Right ventricle myocardium superior (tissue), 1 donor: ENCODE results near the gene DSCAM. TPM values are rescaled to one million over a fixed set of nuclear protein-coding genes. Genes with fewer than 3 reads are reported as not detected.
"Not testable (repeated sequence)": the region's sequence is repeated elsewhere in the genome, so short reads cannot be mapped to it uniquely, and the experiment has no call there.

Experiments
- ATAC-seq: fragments of 200-7000 bp; cut with Tn5 transposase; one replicate; pipeline ENCODE4 v1.9.1; 2020; ENCODE audit warnings: mild to moderate bottlenecking; ENCODE audit not compliant: poor library complexity
- DNase-seq: peaks from one replicate; pipeline ENCODE4 v3.0.0-alpha.2; 2020
- intact Hi-C: fragments of 100-400 bp; cut with DNase I; formaldehyde crosslinking; loops from one replicate; pipeline ENCODE4 v1.11.2; 2022
- total RNA-seq: library from RNA; stranded (reverse); fragmentation: NEBNext Ultra II Directional; extraction: Animal tissue kit (Norgen Biotek cat#: 25700); gene quantifications from one replicate; pipeline ENCODE4 v1.2.1, GENCODE V29; 2021
- donor health status: DM: no; HTN: yes; CAD: no; lungs with severe emphysema.

DSCAM gene
- total RNA-seq, 1 donor from 2014 or later, result not detected

DNA sequence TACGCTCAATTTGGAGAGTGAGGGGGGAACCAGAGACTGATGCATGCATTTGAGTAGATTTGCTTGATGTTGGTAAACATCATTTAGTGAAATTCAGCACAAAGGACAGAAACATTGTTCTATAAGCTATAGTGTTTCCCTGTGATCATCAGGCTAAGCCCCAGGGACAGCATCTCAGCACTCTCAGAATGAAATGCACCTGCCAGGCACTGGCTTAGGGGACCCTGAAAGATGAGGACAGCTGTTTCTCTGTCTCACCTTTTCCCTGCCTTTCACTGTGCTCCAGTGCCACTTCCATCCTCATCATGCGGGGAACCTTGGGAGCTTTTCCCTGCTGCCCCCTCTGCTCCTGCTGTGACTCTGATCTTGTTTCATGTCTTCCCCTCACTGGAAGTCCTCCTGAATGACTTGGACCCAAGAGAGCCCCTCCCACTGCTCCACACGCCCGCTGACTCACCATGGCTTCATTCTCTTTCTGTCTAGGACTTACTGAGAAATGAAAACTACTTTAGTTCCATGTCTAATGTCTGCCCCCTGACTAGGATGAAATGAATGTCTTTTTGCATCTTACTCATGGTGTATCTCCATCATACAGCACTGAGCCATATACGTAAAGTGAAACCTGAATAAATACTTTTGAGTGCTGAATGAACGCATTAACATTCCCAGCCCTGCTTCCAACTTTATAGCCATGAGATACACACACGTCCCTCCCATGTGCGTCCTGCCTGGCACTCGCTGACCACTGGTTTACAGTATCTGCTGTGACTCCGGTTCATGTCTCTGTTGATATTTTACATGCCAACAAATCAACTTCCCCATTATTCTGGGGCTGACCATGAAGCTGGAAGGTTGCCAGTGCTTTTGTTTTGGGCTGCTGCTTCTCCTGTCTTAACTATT, 797.7 kb downstream of the DSCAM start:
- no peak for DNase-seq
- intact Hi-C loops, result loop anchor here (10.0 kb wide), 1 partner anchor 244 kb away; no protein-coding TSS in a partner anchor
- no peak for ATAC-seq

DNA sequence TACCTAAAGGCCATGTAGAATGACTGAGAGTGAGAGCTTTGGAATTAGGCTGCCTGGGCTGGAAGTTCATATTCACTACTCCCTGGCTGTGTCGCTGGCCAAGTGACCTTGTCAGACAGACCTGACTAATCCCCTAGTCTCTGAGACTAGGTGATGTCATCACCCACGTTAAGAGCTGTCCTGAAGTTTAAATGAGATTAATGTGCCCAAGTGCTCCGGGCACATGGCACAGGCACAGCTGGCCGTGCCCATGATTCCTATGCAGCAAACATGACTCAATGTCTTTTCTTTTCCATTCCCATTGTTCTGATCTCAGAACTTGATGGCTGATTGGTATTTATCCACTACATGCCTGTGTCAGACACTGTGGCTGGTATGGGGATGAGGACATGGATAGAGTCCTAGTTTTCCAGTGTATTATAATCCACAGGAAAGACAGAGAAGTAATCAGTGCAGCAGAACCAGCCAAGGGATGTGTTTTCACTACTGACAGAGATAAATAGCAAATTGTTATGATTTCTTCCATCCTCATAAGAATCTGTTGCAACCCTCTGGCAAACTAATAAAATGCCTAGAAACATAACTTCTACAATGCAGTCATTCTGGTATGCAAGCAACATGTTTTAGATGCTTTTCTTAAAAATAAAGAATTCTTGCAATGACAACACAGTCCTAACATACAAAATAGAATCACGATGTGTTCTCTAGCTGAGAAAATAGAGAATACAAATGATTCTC, 798.8 kb downstream of the DSCAM start:
- intact Hi-C loops, result loop anchor here (10.0 kb wide), 1 partner anchor 243 kb away; no protein-coding TSS in a partner anchor
- ATAC-seq, result peak; percentile 30
- DNase-seq, result no peak

DNA sequence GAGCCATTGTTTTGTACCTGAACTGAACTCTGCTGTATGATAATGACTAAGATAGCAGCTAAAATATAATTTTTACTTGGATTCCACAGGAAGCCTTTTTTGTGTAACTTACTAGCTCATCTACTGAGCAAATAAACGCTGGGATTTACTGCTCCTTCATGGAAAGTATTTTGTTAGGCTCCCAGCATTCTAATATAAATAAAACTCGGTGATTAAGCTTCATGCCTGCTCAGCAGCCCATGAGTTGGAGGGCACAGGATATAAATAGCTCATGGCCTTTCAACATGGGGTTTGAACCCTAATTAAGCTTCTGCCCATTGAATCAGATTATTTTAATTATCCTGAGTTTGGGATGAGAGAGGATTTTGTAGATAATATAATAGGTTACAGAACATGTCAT, 799.7 kb downstream of the DSCAM start:
- DNase-seq (no peak), ATAC-seq (no peak)
- intact Hi-C loops, result loop anchor here (10.0 kb wide), 1 partner anchor 242 kb away; no protein-coding TSS in a partner anchor

DNA sequence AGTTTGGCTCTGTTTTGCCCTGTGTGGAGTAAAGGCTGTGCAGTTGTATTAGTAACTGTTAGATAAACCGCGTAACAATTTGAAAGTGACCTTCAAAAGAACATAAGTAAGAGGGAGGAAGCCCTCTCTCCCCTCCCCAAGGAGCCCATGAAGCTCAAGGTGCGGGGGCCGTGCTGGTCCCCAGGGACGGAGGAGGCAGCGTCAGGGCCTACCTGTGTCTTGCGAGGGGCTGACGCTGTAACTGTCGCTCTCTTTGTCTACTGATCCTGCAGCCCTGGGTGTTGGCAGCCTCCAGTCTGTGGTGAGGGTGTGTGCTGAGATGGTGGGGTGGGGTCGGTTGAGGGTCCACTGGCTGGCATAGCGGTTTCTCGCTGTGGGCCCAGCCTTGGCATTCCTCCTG, 803.1 kb downstream of the DSCAM start:
- ATAC-seq (no peak), DNase-seq (no peak)
- intact Hi-C loops, result loop anchor here (2.0 to 10.0 kb wide), 2 partner anchors 73 to 239 kb away; no protein-coding TSS in a partner anchor

DNA sequence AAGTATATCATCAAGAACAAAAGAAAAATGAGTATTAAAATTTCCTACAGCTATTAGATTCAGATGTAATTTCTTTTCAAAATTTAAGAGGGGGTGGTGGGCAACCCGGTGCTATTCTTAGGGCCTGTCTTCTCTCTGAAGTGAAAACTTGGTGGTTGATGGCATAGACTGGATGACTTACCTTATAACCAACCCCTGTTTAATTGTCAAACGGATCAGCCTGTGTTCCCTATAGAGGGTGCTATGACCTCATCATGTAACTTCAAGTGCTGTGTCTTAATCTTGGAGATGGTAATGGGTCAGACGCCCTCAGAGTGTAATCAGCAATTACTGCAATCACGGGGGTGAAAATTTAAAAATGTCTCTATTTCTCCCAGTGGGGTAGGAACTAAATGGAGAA, 803.5 kb downstream of the DSCAM start:
- peak; percentile 59 for ATAC-seq
- no peak for DNase-seq

DNA sequence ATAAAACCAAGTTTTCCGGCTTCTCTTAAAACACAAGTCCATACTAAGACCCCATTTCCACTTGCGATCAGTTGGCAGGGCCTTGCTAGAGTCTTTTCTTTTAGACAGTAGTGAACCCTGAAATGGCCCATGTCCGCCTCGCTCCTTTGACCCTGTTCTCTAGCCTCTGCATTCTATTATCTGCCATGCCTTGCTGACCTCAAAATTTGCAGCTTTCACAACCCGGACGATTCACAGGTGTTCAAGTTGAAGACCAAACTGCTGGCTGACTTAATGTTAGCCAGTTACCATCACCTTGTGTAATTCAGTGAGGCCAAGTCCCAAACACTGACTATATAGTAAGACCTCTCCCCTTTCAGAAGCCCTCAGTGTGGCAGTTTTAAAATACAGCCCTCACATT, 805.5 kb downstream of the DSCAM start:
- no peak for DNase-seq
- ATAC-seq, result no peak
- intact Hi-C loops, result loop anchor here (10.0 kb wide), 1 partner anchor 237 kb away; no protein-coding TSS in a partner anchor

More for the DNA sequence above, 803.5 kb downstream of the DSCAM start:
- intact Hi-C loops, result loop anchor here (2.0 to 10.0 kb wide), 2 partner anchors 73 to 239 kb away; no protein-coding TSS in a partner anchor

DNA sequence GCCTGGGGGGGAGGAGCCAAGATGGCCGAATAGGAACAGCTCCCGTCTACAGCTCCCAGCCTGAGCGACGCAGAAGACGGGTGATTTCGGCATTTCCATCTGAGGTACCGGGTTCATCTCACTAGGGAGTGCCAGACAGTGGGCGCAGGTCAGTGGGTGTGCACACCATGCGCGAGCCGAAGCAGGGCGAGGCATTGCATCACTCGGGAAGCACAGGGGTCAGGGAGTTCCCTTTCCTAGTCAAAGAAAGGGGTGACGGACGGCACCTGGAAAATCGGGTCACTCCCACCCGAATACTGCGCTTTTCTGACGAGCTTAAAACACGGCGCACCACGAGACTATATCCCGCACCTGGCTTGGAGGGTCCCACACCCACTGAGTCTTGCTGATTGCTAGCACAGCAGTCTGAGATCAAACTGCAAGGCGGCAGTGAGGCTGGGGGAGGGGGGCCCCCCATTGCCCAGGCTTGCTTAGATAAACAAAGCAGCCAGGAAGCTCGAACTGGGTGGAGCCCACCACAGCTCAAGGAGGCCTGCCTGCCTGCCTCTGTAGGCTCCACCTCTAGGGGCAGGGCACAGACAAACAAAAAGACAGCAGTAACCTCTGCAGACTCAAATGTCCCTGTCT, 813.7 kb downstream of the DSCAM start:
- DNase-seq, intact Hi-C loops, ATAC-seq: not testable (repeated sequence)

DNA sequence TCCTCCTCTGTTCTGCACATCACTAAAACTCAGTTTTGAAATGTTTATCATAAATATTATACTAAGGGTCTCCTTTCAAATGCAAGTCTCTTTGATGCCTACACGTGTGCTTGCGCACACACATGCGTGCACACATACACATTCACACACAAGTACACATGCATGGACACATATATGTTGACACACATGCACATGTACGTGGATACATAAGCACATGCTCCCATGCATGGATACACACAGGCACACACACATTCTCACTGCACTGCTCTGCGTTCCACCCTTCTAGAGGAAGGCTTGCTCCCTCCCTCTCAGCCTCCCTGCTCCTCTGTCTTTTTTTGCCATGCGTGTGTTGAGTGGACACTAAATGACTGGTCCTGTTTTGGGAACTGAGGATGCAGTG, 817.1 kb downstream of the DSCAM start:
- no peak for DNase-seq
- no peak for ATAC-seq
- intact Hi-C loops, result no loop called here

DNA sequence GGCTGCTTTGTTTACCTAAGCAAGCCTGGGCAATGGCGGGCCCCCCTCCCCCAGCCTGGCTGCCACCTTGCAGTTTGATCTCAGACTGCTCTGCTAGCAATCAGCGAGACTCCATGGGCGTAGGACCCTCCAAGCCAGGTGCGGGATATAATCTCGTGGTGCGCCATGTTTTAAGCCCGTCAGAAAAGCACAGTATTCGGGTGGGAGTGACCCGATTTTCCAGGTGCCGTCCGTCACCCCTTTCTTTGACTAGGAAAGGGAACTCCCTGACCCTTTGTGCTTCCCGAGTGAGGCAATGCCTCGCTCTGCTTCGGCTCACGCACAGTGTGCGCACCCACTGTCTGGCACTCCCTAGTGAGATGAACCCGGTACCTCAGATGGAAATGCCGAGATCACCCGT, 818.6 kb downstream of the DSCAM start:
- DNase-seq, ATAC-seq, intact Hi-C loops: not testable (repeated sequence)

DNA sequence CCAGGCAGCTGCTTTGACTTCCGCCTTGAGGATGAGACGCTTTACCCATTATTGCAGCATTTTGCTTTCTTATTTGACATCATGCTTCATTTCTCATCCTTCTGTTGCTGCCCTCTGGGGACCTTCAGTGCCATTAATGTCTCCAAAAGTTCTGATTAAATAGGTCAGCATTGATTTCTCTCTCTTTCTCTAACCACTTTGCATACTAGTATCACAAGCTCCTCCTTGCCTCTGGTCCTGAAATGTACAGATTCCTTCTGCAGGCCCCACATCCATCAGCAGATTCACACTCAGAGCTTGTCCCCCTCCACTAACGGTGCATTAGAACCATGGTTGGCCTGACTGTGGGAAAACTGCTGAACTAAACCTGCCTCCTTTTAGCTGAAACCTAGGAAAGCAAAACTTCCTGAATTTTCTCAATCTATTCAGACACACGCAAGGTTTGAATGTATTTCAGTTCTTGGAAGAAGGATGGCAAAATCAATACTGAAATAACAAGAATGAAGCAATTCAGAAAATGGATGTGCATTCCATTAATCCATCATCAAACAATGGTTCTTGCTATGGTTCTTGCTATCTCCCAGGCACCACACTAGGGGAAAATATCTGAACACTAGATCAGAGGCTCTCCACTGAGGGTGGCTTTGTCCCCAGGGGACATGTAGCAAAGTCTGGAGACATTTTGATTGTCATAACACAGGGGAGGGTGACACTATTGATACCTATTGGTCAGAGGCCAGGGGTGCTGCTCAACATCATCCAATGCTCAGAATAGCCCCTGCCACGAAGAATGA, 825.2 kb downstream of the DSCAM start:
- intact Hi-C loops, result no loop called here
- DNase-seq (no peak), ATAC-seq (no peak)

DNA sequence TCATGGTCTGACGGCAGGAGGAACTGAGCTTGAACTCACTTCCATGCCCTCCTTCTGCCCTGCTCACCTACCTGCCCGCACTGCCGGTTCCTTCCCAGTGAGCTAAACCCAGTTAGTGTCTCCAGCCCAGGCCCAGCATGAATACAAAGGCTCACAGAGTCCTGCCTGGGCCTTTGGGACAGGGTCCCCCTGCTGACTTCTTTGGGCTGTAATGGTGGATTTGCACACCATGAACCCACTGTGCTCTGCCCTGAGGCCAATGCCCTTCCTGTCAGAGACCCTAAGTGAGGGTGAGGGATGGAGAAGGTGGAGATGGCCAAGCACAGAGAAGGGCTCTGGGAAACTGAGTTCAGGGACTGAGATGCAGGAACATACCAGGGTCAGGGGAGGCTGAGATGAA, 826.3 kb downstream of the DSCAM start:
- no peak for ATAC-seq
- intact Hi-C loops, result no loop called here
- DNase-seq, result no peak

DNA sequence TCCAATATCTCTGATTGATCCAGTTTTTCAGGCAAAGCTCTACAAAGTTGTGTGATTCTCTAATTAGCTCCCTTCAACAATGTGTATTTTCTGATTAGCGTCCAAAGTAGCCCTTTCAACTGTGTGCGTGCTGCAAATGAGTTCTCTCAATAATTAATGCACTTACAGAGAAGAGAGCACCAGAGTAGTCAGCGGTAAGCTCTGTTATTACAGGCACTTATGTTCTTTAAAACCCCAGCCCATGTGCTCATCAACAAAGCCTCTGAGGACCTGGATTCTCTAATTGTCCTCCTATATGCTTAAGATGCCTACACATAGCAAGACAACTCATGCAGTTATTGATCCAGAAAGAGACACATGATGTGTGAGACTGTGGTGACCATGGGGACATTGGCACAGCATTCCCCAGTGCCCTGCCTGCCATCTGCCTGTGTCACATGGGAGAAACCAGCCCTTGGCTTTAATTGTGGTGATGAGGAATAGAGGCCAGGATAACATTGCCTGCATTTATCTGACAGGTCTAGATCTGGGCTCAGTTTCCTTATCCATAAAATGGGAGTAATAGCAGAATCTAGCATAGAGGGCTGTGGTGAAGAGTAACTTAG, 828.0 kb downstream of the DSCAM start:
- DNase-seq (no peak), ATAC-seq (no peak)
- intact Hi-C loops, result no loop called here

DNA sequence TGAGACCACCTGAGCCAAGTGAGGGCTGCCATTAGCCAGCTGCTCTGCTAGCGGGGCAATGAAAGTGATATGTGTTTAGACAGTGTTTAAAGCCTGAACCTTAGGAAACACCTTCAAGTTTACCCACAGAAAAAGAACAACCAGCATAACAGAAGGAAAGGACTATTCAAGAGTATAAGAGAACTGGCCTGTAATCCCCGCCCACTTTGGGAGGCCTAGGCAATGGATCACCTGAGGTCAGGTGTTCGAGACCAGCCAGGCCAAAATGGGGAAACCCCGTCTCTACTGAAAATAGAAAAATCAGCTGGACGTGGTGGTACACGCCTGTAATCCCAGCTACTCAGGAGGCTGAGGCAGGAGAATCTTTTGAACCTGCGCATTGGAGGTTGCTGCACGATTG, 830.3 kb downstream of the DSCAM start:
- no peak for ATAC-seq
- DNase-seq, result no peak
- intact Hi-C loops, result no loop called here

DNA sequence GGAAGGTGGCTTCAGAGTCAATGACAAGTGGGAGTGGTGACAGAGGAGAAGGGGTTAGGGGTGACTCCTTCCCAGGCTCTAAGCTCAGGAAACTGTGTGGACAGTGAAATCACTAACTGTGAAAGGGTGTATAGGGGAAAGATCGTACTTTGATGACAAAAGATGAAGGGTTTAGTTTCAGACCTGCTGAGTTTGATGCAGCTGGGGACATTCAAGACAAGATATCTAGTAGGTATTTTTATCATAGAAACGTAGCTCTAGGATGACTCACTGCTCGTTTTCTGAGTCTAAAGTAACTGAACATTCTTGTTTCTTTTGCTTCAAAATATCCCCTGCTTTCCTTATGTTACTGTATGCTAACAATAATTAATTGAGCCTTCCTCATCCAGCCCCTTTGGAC, 830.7 kb downstream of the DSCAM start:
- ATAC-seq (no peak), DNase-seq (no peak)
- intact Hi-C loops, result no loop called here

DNA sequence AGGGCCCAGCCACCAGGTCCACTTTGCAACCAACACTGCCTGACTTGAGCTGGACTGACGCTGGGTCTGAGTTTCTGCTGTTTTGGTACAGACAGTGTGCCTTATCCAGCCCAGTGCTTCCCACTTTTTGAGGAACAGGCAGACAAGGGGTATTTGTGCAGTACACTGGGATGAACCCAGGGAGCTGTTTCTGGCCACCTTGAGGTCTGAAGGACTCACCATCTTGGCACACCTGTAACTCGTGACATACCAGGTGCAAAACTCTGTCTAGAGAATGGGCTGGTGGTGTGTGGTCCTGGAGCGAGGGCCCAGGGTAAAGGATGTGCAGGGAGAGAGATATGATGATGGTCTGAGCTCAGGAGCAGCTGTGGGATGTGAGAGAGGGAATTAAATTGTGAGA, 831.1 kb downstream of the DSCAM start:
- intact Hi-C loops, result no loop called here
- DNase-seq, result no peak
- no peak for ATAC-seq

DNA sequence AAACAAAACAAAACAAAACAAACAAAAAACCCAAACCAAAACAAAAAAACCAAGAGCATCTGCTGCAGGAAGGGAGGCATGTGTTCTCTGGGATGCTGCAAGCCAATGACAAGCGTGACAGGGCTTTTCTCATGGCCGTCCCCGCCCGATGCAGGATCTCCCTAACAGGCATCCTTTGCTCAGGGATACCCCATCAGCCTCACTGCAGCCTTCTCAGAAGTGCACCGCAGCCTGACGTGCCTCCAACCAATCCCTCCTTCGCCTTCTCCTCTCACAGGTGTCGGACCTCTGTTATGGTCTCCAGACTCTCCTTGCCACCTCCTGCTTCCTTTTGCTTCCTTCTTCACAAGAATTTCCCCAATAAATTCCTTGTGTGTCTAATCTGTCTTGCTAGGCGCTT, 832.6 kb downstream of the DSCAM start:
- DNase-seq (no peak), ATAC-seq (no peak)

DNA sequence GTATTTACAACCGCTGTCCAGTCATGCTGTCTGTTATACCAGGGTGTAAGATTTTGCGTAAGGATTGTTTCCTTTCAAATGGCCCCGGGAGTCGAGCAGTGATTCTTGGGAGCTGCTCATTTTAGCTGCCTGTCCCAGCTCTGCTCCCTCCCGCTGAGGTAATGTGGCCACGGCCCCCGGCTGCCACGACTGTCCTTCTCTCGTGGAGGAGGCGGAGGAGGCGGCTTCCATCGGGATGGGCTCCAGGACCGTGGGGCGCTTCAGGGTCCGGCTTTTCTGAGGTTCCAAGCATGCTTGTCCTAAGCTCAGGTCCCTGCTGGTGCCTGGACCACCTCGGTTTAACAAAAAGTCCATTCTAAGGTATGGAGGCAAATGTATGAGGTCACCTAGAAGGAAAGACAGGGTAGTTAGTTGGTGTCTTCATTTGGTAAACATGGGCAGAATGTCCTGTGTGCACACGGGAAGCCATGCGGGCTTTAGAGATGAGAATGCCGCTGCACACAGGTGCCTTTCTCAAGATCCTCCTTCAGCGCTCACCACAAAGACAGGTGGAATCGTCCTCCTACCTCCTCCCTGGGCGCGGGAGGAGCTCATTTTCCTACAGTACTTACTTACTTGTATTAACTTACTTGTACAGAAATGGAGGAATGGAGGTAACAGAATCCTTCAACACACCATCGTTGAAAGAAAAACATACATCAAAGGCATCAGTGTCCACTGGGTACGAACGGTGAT, 833.8 kb downstream of the DSCAM start:
- DNase-seq (no peak), ATAC-seq (no peak)
- intact Hi-C loops, result no loop called here

More for the DNA sequence above, 832.6 kb downstream of the DSCAM start:
- intact Hi-C loops, result no loop called here
